Sigmoid colon (tissue), 7 donors: Measurements from ENCODE around the gene EEF1A2. TPM values are rescaled to one million over a fixed set of nuclear protein-coding genes. Genes with fewer than 3 reads are reported as not detected.

Experiments
- DNase-seq: peaks from one replicate; pipeline ENCODE4 v3.0.0-alpha.2; 2019
- H3K27ac ChIP-seq, 4 donors: fragments of 200-600 bp; sonication (generic); one replicate each; pipeline ENCODE4 v1.5.1; 2016 to 2019; ENCODE audit warnings: mild to moderate bottlenecking in 1 of 4
- H3K27me3 ChIP-seq, 3 donors: fragments of 200-600 bp; sonication (generic); one replicate each; pipeline ENCODE4 v1.5.1; 2019; ENCODE audit warnings: mild to moderate bottlenecking in 1 of 3
- H3K36me3 ChIP-seq, 4 donors: fragments of 200-600 bp; sonication (generic); one replicate each; pipeline ENCODE4 v1.5.1; 2016 to 2019
- H3K4me1 ChIP-seq, 4 donors: fragments of 200-600 bp; sonication (generic); one replicate each; pipeline ENCODE4 v1.5.1; 2017 to 2019
- H3K4me3 ChIP-seq, 4 donors: fragments of 200-600 bp; sonication (generic); one replicate each; pipeline ENCODE4 v1.5.1; 2017 to 2019; ENCODE audit warnings: mild to moderate bottlenecking in 2 of 4, moderate library complexity in 1 of 4
- H3K9me3 ChIP-seq, 4 donors: fragments of 200-600 bp in 3 of 4; sonication (generic) in 3 of 4; one replicate each; pipeline versions ENCODE4 v1.5.1 to v1.6.1; 2013 to 2019
- EP300 ChIP-seq, 4 donors: sonication (generic); formaldehyde crosslinking; IDR thresholded peaks; one replicate each; pipeline ENCODE4 v1.6.1; 2017; ENCODE audit warnings: antibody characterized with exemption in 4 of 4
- POLR2A ChIP-seq, 2 donors: fragments of 450-650 bp; IDR thresholded peaks; one replicate each; pipeline ENCODE4 v1.6.1; 2016; ENCODE audit warnings: antibody characterized with exemption in 2 of 2, mild to moderate bottlenecking in 2 of 2, moderate library complexity in 2 of 2
- POLR2AphosphoS5 ChIP-seq, 4 donors: sonication (generic); formaldehyde crosslinking; IDR thresholded peaks; one replicate each; pipeline ENCODE4 v1.6.1; 2017; ENCODE audit warnings: antibody characterized with exemption in 4 of 4
- WGBS, 2 donors: extraction: QIAGEN DNeasy Blood & Tissue Kit; methylation state at CpG; one replicate each; pipeline ENCODE4 v1.1.7; 2013; 5-methylcytosine and 5-hydroxymethylcytosine counted together
- intact Hi-C: fragments of 100-400 bp; cut with DNase I; formaldehyde crosslinking; loops from one replicate; pipeline ENCODE4 v1.15.1; 2023
- polyA plus RNA-seq, 3 donors: library from polyadenylated mRNA; stranded (reverse); fragments of 200-250 nt; gene quantifications; one replicate each; pipeline ENCODE4 v1.2.3, GENCODE V29; 2013
- total RNA-seq, 4 donors: library from RNA; depleted of rRNA; stranded (reverse); fragments of >200 nt; gene quantifications; one replicate each; pipeline ENCODE4 v1.1.0, GENCODE V29; 2016
- TF ChIP-seq, protein P1 (sequence below), 4 experiments: fragments of 450-650 bp in 3 of 4; fragments of 200-600 bp in 1 of 4; IDR thresholded peaks; one replicate each; pipeline ENCODE4 v1.5.1; 2016 to 2019; ENCODE audit warnings: antibody characterized with exemption in 4 of 4, mild to moderate bottlenecking in 3 of 4, moderate library complexity in 2 of 4
- donor health status: healthy with polysubstance abuse.
- donor health status: Bipolar disorder and iron deficiency.
- donor health status: healthy.

The EEF1A2 gene
- total and polyA plus RNA-seq, 7 donors: 2.8 to 14.3 (median 7.8) TPM

GRCh38 chr20:63469713-63470101, 29.2 kb downstream of the EEF1A2 start:
- H3K27me3 ChIP-seq: peaks cover 30 to 91% (median 49%) of the 10 kb centered on the region in 3 donors
- no peak for DNase-seq

DNA sequence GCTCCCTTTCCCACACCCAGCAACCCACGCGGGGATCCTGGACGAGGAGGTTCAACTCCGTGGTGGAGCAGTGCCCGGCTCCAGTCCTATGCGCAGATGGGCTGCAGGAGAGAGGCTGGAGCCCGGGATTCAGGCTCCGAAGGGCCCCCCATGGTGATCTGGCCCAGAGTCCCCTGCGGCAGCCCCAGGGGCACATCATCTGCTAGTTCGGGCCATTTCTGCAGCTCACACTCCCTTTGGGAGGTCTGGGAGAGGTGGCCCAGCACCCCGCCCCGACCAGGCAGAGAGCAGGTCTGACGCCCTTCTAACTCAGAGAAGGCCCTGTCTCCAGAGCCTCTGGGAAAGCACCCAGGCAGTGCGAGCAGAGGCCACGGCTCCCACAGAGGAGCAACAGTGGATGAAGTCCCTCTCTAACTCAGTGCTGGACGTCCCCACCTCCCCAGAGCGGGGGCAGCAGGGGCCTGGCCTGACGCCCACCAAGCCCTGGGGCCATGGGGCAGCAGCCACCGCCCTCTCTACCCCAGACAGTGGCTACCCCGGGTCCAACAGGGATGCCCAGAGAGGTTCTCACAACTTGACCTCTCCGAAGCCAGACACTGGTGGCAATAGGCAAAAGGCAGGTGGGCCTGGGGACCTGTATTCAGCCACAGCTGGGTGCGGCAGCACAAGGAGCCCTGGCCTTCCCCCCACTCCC, 29.7 kb downstream of the EEF1A2 start:
- Histone ChIP-seq H3K36me3 (no peaks in the 10 kb centered on the region), H3K27ac (no peak overlapping the region), H3K27me3 (peaks cover 26 to 91% (median 49%) of the 10 kb centered on the region in 3 donors), H3K4me3 (no peak overlapping the region), H3K9me3 (no peaks in the 10 kb centered on the region), H3K4me1 (peaks cover 0 to 13% (median 12%) of the 10 kb centered on the region in 4 donors)
- intact Hi-C loops: no loop called here
- WGBS, 2 donors: 67 to 77% methylated on average over 22 of the region's 22 CpGs
- DNase-seq: no peak
- TF ChIP-seq, protein P1, sequence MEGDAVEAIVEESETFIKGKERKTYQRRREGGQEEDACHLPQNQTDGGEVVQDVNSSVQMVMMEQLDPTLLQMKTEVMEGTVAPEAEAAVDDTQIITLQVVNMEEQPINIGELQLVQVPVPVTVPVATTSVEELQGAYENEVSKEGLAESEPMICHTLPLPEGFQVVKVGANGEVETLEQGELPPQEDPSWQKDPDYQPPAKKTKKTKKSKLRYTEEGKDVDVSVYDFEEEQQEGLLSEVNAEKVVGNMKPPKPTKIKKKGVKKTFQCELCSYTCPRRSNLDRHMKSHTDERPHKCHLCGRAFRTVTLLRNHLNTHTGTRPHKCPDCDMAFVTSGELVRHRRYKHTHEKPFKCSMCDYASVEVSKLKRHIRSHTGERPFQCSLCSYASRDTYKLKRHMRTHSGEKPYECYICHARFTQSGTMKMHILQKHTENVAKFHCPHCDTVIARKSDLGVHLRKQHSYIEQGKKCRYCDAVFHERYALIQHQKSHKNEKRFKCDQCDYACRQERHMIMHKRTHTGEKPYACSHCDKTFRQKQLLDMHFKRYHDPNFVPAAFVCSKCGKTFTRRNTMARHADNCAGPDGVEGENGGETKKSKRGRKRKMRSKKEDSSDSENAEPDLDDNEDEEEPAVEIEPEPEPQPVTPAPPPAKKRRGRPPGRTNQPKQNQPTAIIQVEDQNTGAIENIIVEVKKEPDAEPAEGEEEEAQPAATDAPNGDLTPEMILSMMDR (IDR thresholded peaks at IDR 0.05): no peak
- TF ChIP-seq POLR2A (IDR thresholded peaks at IDR 0.05) (no peak), POLR2AphosphoS5 (IDR thresholded peaks at IDR 0.05) (no peak), EP300 (IDR thresholded peaks at IDR 0.05) (no peak)

More at GRCh38 chr20:63469713-63470101, 29.2 kb downstream of the EEF1A2 start:
- no peaks in the 10 kb centered on the region for H3K36me3 ChIP-seq
- peaks cover 0 to 13% (median 12%) of the 10 kb centered on the region in 4 donors for H3K4me1 ChIP-seq
- WGBS, 2 donors: 64 to 72% methylated on average over 13 of the region's 13 CpGs
- H3K27ac ChIP-seq: no peak overlapping the region
- intact Hi-C loops: no loop called here
- no peaks in the 10 kb centered on the region for H3K9me3 ChIP-seq
- no peak for TF ChIP-seq EP300 (IDR thresholded peaks at IDR 0.05)
- TF ChIP-seq POLR2AphosphoS5 (IDR thresholded peaks at IDR 0.05): no peak
- TF ChIP-seq, protein P1 (IDR thresholded peaks at IDR 0.05): no peak
- TF ChIP-seq POLR2A (IDR thresholded peaks at IDR 0.05): no peak
- H3K4me3 ChIP-seq: no peak overlapping the region

DNA sequence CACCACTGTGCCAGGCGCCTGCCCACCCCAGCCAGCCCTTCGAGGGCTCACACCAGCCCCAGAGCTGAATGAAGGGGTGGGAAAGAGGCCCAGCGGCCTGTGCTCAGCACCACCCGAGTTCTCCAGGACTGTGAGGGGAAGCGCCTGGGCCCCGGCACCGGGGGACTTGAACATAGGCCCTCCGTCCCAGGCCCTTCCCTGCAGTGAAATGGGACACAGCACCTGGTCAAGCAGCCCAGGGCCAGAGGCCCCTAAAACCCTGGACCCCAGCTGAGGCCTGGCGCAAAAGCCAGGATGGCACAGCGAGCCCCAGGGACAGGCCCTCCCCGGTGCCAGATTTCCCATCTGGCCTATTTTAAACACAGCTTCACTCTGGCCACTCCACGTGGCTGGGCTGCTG, 30.5 kb downstream of the EEF1A2 start:
- Histone ChIP-seq H3K36me3 (no peaks in the 10 kb centered on the region), H3K4me1 (peaks cover 0 to 13% (median 12%) of the 10 kb centered on the region in 4 donors), H3K27me3 (peaks cover 23 to 91% (median 48%) of the 10 kb centered on the region in 3 donors), H3K9me3 (no peaks in the 10 kb centered on the region), H3K4me3 (no peak overlapping the region), H3K27ac (no peak overlapping the region)
- DNase-seq: no peak
- WGBS, 2 donors: 81 to 82% methylated on average over 12 of the region's 12 CpGs
- TF ChIP-seq, protein P1 (IDR thresholded peaks at IDR 0.05): no peak
- intact Hi-C loops: no loop called here

DNA sequence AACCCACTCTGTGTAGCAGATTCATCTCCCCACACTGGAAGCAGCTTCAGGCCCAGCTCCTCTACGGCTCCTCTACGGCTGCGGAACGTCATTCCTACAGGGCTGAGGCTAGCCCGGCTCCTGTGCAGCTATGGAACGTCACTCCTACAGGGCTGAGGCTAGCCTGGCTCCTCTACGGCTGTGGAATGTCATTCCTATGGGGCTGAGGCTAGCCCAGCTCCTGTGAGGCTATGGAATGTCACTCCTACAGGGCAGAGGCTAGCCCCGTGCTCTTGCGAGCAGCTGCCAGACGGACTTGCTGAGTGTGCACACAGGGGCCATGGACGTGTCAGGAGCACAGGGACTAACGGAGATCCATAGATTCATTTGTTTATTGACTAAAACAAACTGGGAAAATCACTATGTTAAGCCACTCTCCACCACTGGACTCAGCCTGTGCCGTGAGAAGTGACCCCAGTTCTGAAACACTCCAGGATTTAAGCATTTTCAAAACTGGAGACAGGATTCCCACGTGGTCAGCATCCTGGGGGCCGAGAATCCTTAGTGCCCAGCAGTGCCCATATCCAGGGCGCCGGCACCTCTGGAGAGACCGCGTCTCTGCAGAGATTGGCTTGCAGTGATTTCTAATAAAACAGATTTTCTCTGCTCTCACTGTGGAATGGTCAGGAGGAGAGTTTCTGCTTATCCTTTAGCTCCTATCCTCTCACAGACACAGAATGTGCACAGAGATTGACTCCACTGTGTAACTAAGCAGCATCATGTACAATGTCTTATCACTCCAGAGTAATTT, 31.4 kb downstream of the EEF1A2 start:
- H3K27ac ChIP-seq: no peak overlapping the region
- H3K4me3 ChIP-seq: no peak overlapping the region
- intact Hi-C loops: no loop called here
- TF ChIP-seq EP300 (IDR thresholded peaks at IDR 0.05) (no peak), POLR2A (IDR thresholded peaks at IDR 0.05) (no peak), POLR2AphosphoS5 (IDR thresholded peaks at IDR 0.05) (no peak)
- TF ChIP-seq, protein P1 (IDR thresholded peaks at IDR 0.05): no peak
- DNase-seq: no peak
- H3K4me1 ChIP-seq: peaks cover 0 to 13% (median 12%) of the 10 kb centered on the region in 4 donors
- whole genome bisulfite sequencing, 2 donors: 66 to 76% methylated on average over 19 of the region's 19 CpGs
- H3K27me3 ChIP-seq: peaks cover 21 to 94% (median 50%) of the 10 kb centered on the region in 3 donors
- H3K9me3 ChIP-seq: no peaks in the 10 kb centered on the region
- no peaks in the 10 kb centered on the region for H3K36me3 ChIP-seq
